Measurements from ENCODE around the gene WDR20. TPM values are rescaled to one million over a fixed set of nuclear protein-coding genes. Genes with fewer than 3 reads are reported as not detected.

Gene WDR20
- total and polyA plus RNA-seq, 2 donors from 2014 or later, result 12.6 to 44.2 TPM

DNA sequence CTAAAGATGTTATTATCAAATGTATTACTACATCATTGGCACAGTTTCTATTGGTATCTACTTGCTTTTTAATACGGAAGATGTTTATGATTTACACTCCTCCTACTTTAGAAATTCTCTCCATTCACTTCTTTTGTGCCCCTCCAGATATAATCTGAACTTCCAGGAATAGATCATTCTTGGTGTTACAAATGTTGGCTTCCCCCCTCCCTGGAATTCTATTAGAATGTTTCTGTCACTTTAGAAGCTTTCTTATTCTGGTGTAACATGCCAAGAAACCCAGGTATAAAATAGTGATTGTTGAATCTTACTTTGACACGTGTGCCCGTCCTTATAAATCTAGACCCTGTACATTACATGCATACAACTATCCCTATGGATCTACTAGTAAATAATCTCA lies 1.2 kb upstream of the WDR20 start:
- TF ChIP-seq, protein P1, sequence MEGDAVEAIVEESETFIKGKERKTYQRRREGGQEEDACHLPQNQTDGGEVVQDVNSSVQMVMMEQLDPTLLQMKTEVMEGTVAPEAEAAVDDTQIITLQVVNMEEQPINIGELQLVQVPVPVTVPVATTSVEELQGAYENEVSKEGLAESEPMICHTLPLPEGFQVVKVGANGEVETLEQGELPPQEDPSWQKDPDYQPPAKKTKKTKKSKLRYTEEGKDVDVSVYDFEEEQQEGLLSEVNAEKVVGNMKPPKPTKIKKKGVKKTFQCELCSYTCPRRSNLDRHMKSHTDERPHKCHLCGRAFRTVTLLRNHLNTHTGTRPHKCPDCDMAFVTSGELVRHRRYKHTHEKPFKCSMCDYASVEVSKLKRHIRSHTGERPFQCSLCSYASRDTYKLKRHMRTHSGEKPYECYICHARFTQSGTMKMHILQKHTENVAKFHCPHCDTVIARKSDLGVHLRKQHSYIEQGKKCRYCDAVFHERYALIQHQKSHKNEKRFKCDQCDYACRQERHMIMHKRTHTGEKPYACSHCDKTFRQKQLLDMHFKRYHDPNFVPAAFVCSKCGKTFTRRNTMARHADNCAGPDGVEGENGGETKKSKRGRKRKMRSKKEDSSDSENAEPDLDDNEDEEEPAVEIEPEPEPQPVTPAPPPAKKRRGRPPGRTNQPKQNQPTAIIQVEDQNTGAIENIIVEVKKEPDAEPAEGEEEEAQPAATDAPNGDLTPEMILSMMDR (IDR thresholded peaks at IDR 0.05; ENCODE audit: borderline replicate concordance, extremely low read depth, insufficient read depth), result no peak
- H3K9me3 ChIP-seq (ENCODE audit: control insufficient read depth in 2 of 3, insufficient read depth in 1 of 3, low read length in 3 of 3), result no peaks in the 10 kb centered on the region
- peak overlapping the region; percentile 84 to 98 (median 92) for H3K4me3 ChIP-seq (ENCODE audit: low read length in 3 of 3)
- no peak overlapping the region for H3K27ac ChIP-seq (ENCODE audit: low read depth in 2 of 2, low read length in 2 of 2)
- DNase-seq, result no peak
- no peaks in the 10 kb centered on the region for H3K36me3 ChIP-seq (ENCODE audit: control insufficient read depth in 2 of 3, insufficient read depth in 3 of 3, low read length in 3 of 3)
- H3K9ac ChIP-seq (ENCODE audit: low read length in 3 of 3), result peak overlapping the region in 2 of 3 donors; percentile 26 to 47
- FAIRE-seq, result no peak
- intact Hi-C loops (cut with DNase I), result no loop called here
- H3K27me3 ChIP-seq (ENCODE audit: control insufficient read depth, insufficient read depth, low read length), result no peaks in the 10 kb centered on the region
- peaks cover 0 to 7% (median 5%) of the 10 kb centered on the region in 3 donors for H3K4me1 ChIP-seq (ENCODE audit: control insufficient read depth in 2 of 3, insufficient read depth in 2 of 3, low read depth in 1 of 3, low read length in 3 of 3)

DNA sequence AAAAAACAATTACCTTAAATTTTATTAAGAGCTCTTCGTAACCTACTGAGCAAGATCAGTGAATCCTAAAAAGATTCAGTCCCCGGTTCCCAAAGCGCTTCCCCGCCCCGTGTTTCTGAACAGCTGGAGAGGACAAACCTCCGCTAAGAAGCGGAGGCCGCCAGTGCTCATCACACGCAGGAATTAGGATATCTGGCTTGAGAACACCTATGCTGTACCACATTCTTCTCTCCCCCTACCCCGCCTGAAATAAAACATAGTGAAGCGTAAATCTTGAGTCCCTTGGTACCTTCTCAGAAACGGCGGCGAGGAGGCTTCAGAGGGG lies 774 bp upstream of the WDR20 start:
- FAIRE-seq, result no peak
- intact Hi-C loops (cut with DNase I), result no loop called here
- peak overlapping the region; percentile 84 to 98 (median 92) for H3K4me3 ChIP-seq (ENCODE audit: low read length in 3 of 3)

DNA sequence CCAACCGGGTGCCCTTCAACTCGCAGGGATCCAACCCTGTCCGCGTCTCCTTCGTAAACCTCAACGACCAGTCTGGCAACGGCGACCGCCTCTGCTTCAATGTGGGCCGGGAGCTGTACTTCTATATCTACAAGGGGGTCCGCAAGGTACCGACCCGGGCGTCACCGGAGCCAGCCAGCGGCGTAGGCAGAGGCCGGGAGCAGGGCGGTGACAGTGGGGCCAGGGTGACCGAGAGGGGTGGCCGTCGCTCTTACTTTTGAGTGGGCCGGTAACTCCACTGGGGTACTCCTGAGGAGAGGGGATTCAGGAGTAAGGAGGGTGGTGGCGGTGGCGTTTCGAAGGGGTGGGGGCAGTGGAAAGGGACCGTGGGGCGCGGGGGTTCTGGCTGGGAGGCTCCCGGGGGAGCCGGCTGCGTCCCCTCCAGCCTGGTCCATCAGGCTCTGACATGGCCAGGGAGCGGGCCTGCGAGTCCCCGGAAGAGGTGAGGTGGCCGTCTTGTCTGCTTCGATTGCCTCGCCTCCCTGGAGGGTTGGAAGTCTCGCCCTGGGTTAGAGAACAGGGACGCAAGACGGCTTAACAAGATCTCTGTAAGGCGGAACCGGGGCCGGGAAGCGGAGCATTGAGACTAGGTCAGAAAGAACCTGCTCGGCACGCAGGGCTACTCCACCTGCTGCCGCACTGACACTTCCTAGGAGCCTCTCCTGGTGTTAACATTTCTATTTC lies 491 bp downstream of the WDR20 start:
- Histone ChIP-seq H3K36me3 (ENCODE audit: control insufficient read depth in 2 of 3, insufficient read depth in 3 of 3, low read length in 3 of 3) (no peaks in the 10 kb centered on the region), H3K27ac (ENCODE audit: low read depth in 2 of 2, low read length in 2 of 2) (peak overlapping the region; percentile 66 to 79), H3K4me3 (ENCODE audit: low read length in 3 of 3) (peak overlapping the region; percentile 92 to 98 (median 95)), H3K9me3 (ENCODE audit: control insufficient read depth in 2 of 3, insufficient read depth in 1 of 3, low read length in 3 of 3) (no peaks in the 10 kb centered on the region), H3K27me3 (ENCODE audit: control insufficient read depth, insufficient read depth, low read length) (no peaks in the 10 kb centered on the region), H3K4me1 (ENCODE audit: control insufficient read depth in 2 of 3, insufficient read depth in 2 of 3, low read depth in 1 of 3, low read length in 3 of 3) (peaks cover 0 to 7% (median 5%) of the 10 kb centered on the region in 3 donors), H3K9ac (ENCODE audit: low read length in 3 of 3) (peak overlapping the region; percentile 88 to 95 (median 94))
- intact Hi-C loops (cut with DNase I), result no loop called here
- FAIRE-seq, result no peak
- TF ChIP-seq, protein P1 (IDR thresholded peaks at IDR 0.05; ENCODE audit: borderline replicate concordance, extremely low read depth, insufficient read depth), result no peak
- peak in 1 of 5 donors; percentile 50 for DNase-seq

More for the DNA sequence above, 774 bp upstream of the WDR20 start:
- no peaks in the 10 kb centered on the region for H3K27me3 ChIP-seq (ENCODE audit: control insufficient read depth, insufficient read depth, low read length)
- H3K4me1 ChIP-seq (ENCODE audit: control insufficient read depth in 2 of 3, insufficient read depth in 2 of 3, low read depth in 1 of 3, low read length in 3 of 3), result peaks cover 0 to 7% (median 5%) of the 10 kb centered on the region in 3 donors
- H3K36me3 ChIP-seq (ENCODE audit: control insufficient read depth in 2 of 3, insufficient read depth in 3 of 3, low read length in 3 of 3), result no peaks in the 10 kb centered on the region
- H3K27ac ChIP-seq (ENCODE audit: low read depth in 2 of 2, low read length in 2 of 2), result peak overlapping the region; percentile 45 to 79
- TF ChIP-seq, protein P1 (IDR thresholded peaks at IDR 0.05; ENCODE audit: borderline replicate concordance, extremely low read depth, insufficient read depth), result no peak
- DNase-seq, result peak in 1 of 5 donors; percentile 51
- no peaks in the 10 kb centered on the region for H3K9me3 ChIP-seq (ENCODE audit: control insufficient read depth in 2 of 3, insufficient read depth in 1 of 3, low read length in 3 of 3)
- H3K9ac ChIP-seq (ENCODE audit: low read length in 3 of 3), result peak overlapping the region; percentile 26 to 62 (median 47)

All from kidney (tissue), 14 donors.